ENCODE data around the gene FAIM. TPM values are rescaled to one million over a fixed set of nuclear protein-coding genes. Genes with fewer than 3 reads are reported as not detected.

Gene FAIM
- total and polyA plus RNA-seq, 2 experiments from 2014 or later = 12.6 to 21.8 TPM

GRCh38 chr3:138642927-138643253 lies 34.3 kb downstream of the FAIM start:
- WGBS, 2 experiments (ENCODE audit: low coverage in 1 of 2, low lambda C conversion rate in 2 of 2, missing lambda C conversion rate in 2 of 2) = 100% methylated on average over 1 of the region's 1 CpG
- Histone ChIP-seq H4K20me1 (ENCODE audit: insufficient read depth) (no peaks in the 10 kb centered on the region), H3K4me1 (ENCODE audit: insufficient read depth) (no peaks in the 10 kb centered on the region), H3K9ac (no peak overlapping the region), H3K9me3 (ENCODE audit: low read depth) (no peaks in the 10 kb centered on the region), H3K9me2 (ENCODE audit: insufficient read depth) (no peaks in the 10 kb centered on the region), H3K79me2 (ENCODE audit: insufficient read depth) (no peaks in the 10 kb centered on the region), H3K36me3 (ENCODE audit: low read depth) (no peaks in the 10 kb centered on the region), H3K4me3 (no peak overlapping the region), H3F3A (ENCODE audit: insufficient read depth) (no peaks in the 10 kb centered on the region), H3K4me2 (ENCODE audit: unreplicated experiment) (no peak overlapping the region), H3K27ac (no peak overlapping the region), H3K27me3 (replicated peaks; ENCODE audit: insufficient read depth) (no peaks in the 10 kb centered on the region), H2AFZ (no peak overlapping the region)
- in situ Hi-C loops (cut with MboI) = no loop called here
- TF ChIP-seq EZH2 (IDR thresholded peaks at IDR 0.05; ENCODE audit: insufficient read depth, poor library complexity, severe bottlenecking) (no peak), EZH2phosphoT487 (IDR thresholded peaks at IDR 0.05; ENCODE audit: insufficient read depth, low read depth) (no peak)
- DNase-seq = no peak

GRCh38 chr3:138646008-138646407 lies 37.4 kb downstream of the FAIM start:
- H4K20me1 ChIP-seq (ENCODE audit: insufficient read depth) = no peaks in the 10 kb centered on the region
- in situ Hi-C loops (cut with MboI) = no loop called here
- no peaks in the 10 kb centered on the region for H3K36me3 ChIP-seq (ENCODE audit: low read depth)
- no peaks in the 10 kb centered on the region for H3K79me2 ChIP-seq (ENCODE audit: insufficient read depth)
- DNase-seq = no peak
- no peaks in the 10 kb centered on the region for H3F3A ChIP-seq (ENCODE audit: insufficient read depth)
- no peak overlapping the region for H3K4me3 ChIP-seq
- H3K27me3 ChIP-seq (replicated peaks; ENCODE audit: insufficient read depth) = no peaks in the 10 kb centered on the region
- no peak for TF ChIP-seq EZH2 (IDR thresholded peaks at IDR 0.05; ENCODE audit: insufficient read depth, poor library complexity, severe bottlenecking)
- TF ChIP-seq EZH2phosphoT487 (IDR thresholded peaks at IDR 0.05; ENCODE audit: insufficient read depth, low read depth) = no peak
- no peaks in the 10 kb centered on the region for H3K4me1 ChIP-seq (ENCODE audit: insufficient read depth)
- H3K27ac ChIP-seq = no peak overlapping the region
- no peaks in the 10 kb centered on the region for H3K9me2 ChIP-seq (ENCODE audit: insufficient read depth)
- no peaks in the 10 kb centered on the region for H3K9me3 ChIP-seq (ENCODE audit: low read depth)
- H2AFZ ChIP-seq = no peak overlapping the region
- no peak overlapping the region for H3K4me2 ChIP-seq (ENCODE audit: unreplicated experiment)
- H3K9ac ChIP-seq = no peak overlapping the region

GRCh38 chr3:138646513-138646912 lies 37.9 kb downstream of the FAIM start:
- Histone ChIP-seq H3K9me3 (ENCODE audit: low read depth) (no peaks in the 10 kb centered on the region), H3F3A (ENCODE audit: insufficient read depth) (no peaks in the 10 kb centered on the region), H3K27me3 (replicated peaks; ENCODE audit: insufficient read depth) (no peaks in the 10 kb centered on the region), H3K9ac (no peak overlapping the region), H2AFZ (no peak overlapping the region), H3K4me1 (ENCODE audit: insufficient read depth) (no peaks in the 10 kb centered on the region), H3K79me2 (ENCODE audit: insufficient read depth) (no peaks in the 10 kb centered on the region), H3K9me2 (ENCODE audit: insufficient read depth) (no peaks in the 10 kb centered on the region), H4K20me1 (ENCODE audit: insufficient read depth) (no peaks in the 10 kb centered on the region), H3K27ac (no peak overlapping the region), H3K36me3 (ENCODE audit: low read depth) (no peaks in the 10 kb centered on the region), H3K4me2 (ENCODE audit: unreplicated experiment) (no peak overlapping the region), H3K4me3 (no peak overlapping the region)
- TF ChIP-seq EZH2 (IDR thresholded peaks at IDR 0.05; ENCODE audit: insufficient read depth, poor library complexity, severe bottlenecking) (no peak), EZH2phosphoT487 (IDR thresholded peaks at IDR 0.05; ENCODE audit: insufficient read depth, low read depth) (no peak)
- in situ Hi-C loops (cut with MboI) = no loop called here
- no peak for DNase-seq

- in situ Hi-C loops (cut with MboI) = no loop called here
- H3K27ac ChIP-seq = no peak overlapping the region
- H3K4me1 ChIP-seq (ENCODE audit: insufficient read depth) = no peaks in the 10 kb centered on the region
- no peak overlapping the region for H3K4me3 ChIP-seq
- TF ChIP-seq EZH2phosphoT487 (IDR thresholded peaks at IDR 0.05; ENCODE audit: insufficient read depth, low read depth) = no peak
- no peak for TF ChIP-seq EZH2 (IDR thresholded peaks at IDR 0.05; ENCODE audit: insufficient read depth, poor library complexity, severe bottlenecking)
- H3K36me3 ChIP-seq (ENCODE audit: low read depth) = no peaks in the 10 kb centered on the region
- no peak overlapping the region for H2AFZ ChIP-seq
- no peaks in the 10 kb centered on the region for H3K79me2 ChIP-seq (ENCODE audit: insufficient read depth)
- no peaks in the 10 kb centered on the region for H3F3A ChIP-seq (ENCODE audit: insufficient read depth)
- no peaks in the 10 kb centered on the region for H3K9me2 ChIP-seq (ENCODE audit: insufficient read depth)
- H3K9me3 ChIP-seq (ENCODE audit: low read depth) = no peaks in the 10 kb centered on the region
- H3K9ac ChIP-seq = no peak overlapping the region
- 88 to 99% methylated on average over 5 of the region's 5 CpGs for WGBS, 2 experiments (ENCODE audit: low coverage in 1 of 2, low lambda C conversion rate in 2 of 2, missing lambda C conversion rate in 2 of 2)
- no peak overlapping the region for H3K4me2 ChIP-seq (ENCODE audit: unreplicated experiment)
- no peak for DNase-seq
- H3K27me3 ChIP-seq (replicated peaks; ENCODE audit: insufficient read depth) = no peaks in the 10 kb centered on the region
- no peaks in the 10 kb centered on the region for H4K20me1 ChIP-seq (ENCODE audit: insufficient read depth)
Observed at GRCh38 chr3:138649134-138649533, 40.6 kb downstream of the FAIM start.

- H4K20me1 ChIP-seq (ENCODE audit: insufficient read depth) = no peaks in the 10 kb centered on the region
- no peaks in the 10 kb centered on the region for H3K27me3 ChIP-seq (replicated peaks; ENCODE audit: insufficient read depth)
- no peak for TF ChIP-seq EZH2phosphoT487 (IDR thresholded peaks at IDR 0.05; ENCODE audit: insufficient read depth, low read depth)
- no peak for TF ChIP-seq EZH2 (IDR thresholded peaks at IDR 0.05; ENCODE audit: insufficient read depth, poor library complexity, severe bottlenecking)
- no peaks in the 10 kb centered on the region for H3K9me3 ChIP-seq (ENCODE audit: low read depth)
- no peak overlapping the region for H3K9ac ChIP-seq
- in situ Hi-C loops (cut with MboI) = no loop called here
- no peaks in the 10 kb centered on the region for H3K36me3 ChIP-seq (ENCODE audit: low read depth)
- no peaks in the 10 kb centered on the region for H3F3A ChIP-seq (ENCODE audit: insufficient read depth)
- no peak for DNase-seq
- no peaks in the 10 kb centered on the region for H3K9me2 ChIP-seq (ENCODE audit: insufficient read depth)
- H3K27ac ChIP-seq = no peak overlapping the region
- H3K79me2 ChIP-seq (ENCODE audit: insufficient read depth) = no peaks in the 10 kb centered on the region
- no peak overlapping the region for H2AFZ ChIP-seq
- no peaks in the 10 kb centered on the region for H3K4me1 ChIP-seq (ENCODE audit: insufficient read depth)
- no peak overlapping the region for H3K4me3 ChIP-seq
- H3K4me2 ChIP-seq (ENCODE audit: unreplicated experiment) = no peak overlapping the region
Observed at GRCh38 chr3:138653567-138653966, 45.0 kb downstream of the FAIM start.

Data from GM23248 (cell line).